ENCODE measurements around the gene DPH6. TPM values are rescaled to one million over a fixed set of nuclear protein-coding genes. Genes with fewer than 3 reads are reported as not detected.

The DPH6 gene
- total RNA-seq, 1 donor from 2014 or later, result 41.1 TPM

- Histone ChIP-seq H3F3A (ENCODE audit: low read depth) (peaks cover 50% of the 10 kb centered on the region), H3K4me3 (peak overlapping the region; percentile 68), H2AFZ (replicated peaks) (peak overlapping the region; percentile 89), H3K9ac (peak overlapping the region; percentile 49), H3K27ac (peak overlapping the region; percentile 98), H4K20me1 (ENCODE audit: low read depth) (no peaks in the 10 kb centered on the region), H3K36me3 (no peaks in the 10 kb centered on the region), H3K9me3 (ENCODE audit: low read depth) (no peaks in the 10 kb centered on the region), H3K79me2 (ENCODE audit: low read depth) (peaks cover 33% of the 10 kb centered on the region), H3K4me1 (peaks cover 42% of the 10 kb centered on the region), H3K27me3 (no peaks in the 10 kb centered on the region), H3K4me2 (peak overlapping the region; percentile 81)
- no peak for DNase-seq (ENCODE audit: low spot score)
- H3K27me3 Mint-ChIP-seq (ENCODE audit: insufficient read depth, low read depth), result peaks cover 4% of the 10 kb centered on the region
- H3K9me3 Mint-ChIP-seq, result no peaks in the 10 kb centered on the region
- peak overlapping the region; percentile 99 for H3K27ac Mint-ChIP-seq
- H3K4me1 Mint-ChIP-seq, result peaks cover 44% of the 10 kb centered on the region
- TF ChIP-seq CTCF (IDR thresholded peaks at IDR 0.05) (no peak), EZH2 (IDR thresholded peaks at IDR 0.05) (no peak), EZH2phosphoT487 (IDR thresholded peaks at IDR 0.05) (no peak)
- peak overlapping the region; percentile 99 for H3K4me3 Mint-ChIP-seq
- H3K36me3 Mint-ChIP-seq, result peaks cover 3% of the 10 kb centered on the region
These were observed 595 bp downstream of the DPH6 start for GRCh38 chr15:35545316-35545823.

- no peak overlapping the region for H2AFZ ChIP-seq (replicated peaks)
- no peaks in the 10 kb centered on the region for H3K9me3 ChIP-seq (ENCODE audit: low read depth)
- peaks cover 22% of the 10 kb centered on the region for H3K79me2 ChIP-seq (ENCODE audit: low read depth)
- TF ChIP-seq EZH2 (IDR thresholded peaks at IDR 0.05) (no peak), CTCF (IDR thresholded peaks at IDR 0.05) (no peak), EZH2phosphoT487 (IDR thresholded peaks at IDR 0.05) (no peak)
- no peak overlapping the region for H3K4me3 Mint-ChIP-seq
- peaks cover 2% of the 10 kb centered on the region for H3K36me3 Mint-ChIP-seq
- peaks cover 10% of the 10 kb centered on the region for H3K4me1 Mint-ChIP-seq
- H3K36me3 ChIP-seq, result no peaks in the 10 kb centered on the region
- no peak for DNase-seq (ENCODE audit: low spot score)
- H3K27me3 Mint-ChIP-seq (ENCODE audit: insufficient read depth, low read depth), result peaks cover 2% of the 10 kb centered on the region
- no peak overlapping the region for H3K4me2 ChIP-seq
- no peak overlapping the region for H3K27ac ChIP-seq
- H3K4me1 ChIP-seq, result peaks cover 7% of the 10 kb centered on the region
- H3K4me3 ChIP-seq, result no peak overlapping the region
- H3K9ac ChIP-seq, result no peak overlapping the region
- no peaks in the 10 kb centered on the region for H4K20me1 ChIP-seq (ENCODE audit: low read depth)
- no peak overlapping the region for H3K27ac Mint-ChIP-seq
- H3K27me3 ChIP-seq, result no peaks in the 10 kb centered on the region
- no peaks in the 10 kb centered on the region for H3K9me3 Mint-ChIP-seq
- peaks cover 6% of the 10 kb centered on the region for H3F3A ChIP-seq (ENCODE audit: low read depth)
These were observed 5.1 kb downstream of the DPH6 start for GRCh38 chr15:35540885-35541284.

GRCh38 chr15:35540021-35540420 lies 5.9 kb downstream of the DPH6 start:
- H3K9me3 Mint-ChIP-seq, result no peaks in the 10 kb centered on the region
- no peaks in the 10 kb centered on the region for H3K36me3 ChIP-seq
- no peaks in the 10 kb centered on the region for H3K27me3 Mint-ChIP-seq (ENCODE audit: insufficient read depth, low read depth)
- peaks cover 18% of the 10 kb centered on the region for H3K79me2 ChIP-seq (ENCODE audit: low read depth)
- H3K4me1 ChIP-seq, result peaks cover 7% of the 10 kb centered on the region
- H3K4me3 Mint-ChIP-seq, result no peak overlapping the region
- H3K36me3 Mint-ChIP-seq, result peaks cover 2% of the 10 kb centered on the region
- H4K20me1 ChIP-seq (ENCODE audit: low read depth), result no peaks in the 10 kb centered on the region
- DNase-seq (ENCODE audit: low spot score), result no peak
- H3K27ac Mint-ChIP-seq, result no peak overlapping the region
- no peak for TF ChIP-seq EZH2phosphoT487 (IDR thresholded peaks at IDR 0.05)
- TF ChIP-seq CTCF (IDR thresholded peaks at IDR 0.05), result no peak
- TF ChIP-seq EZH2 (IDR thresholded peaks at IDR 0.05), result no peak
- no peaks in the 10 kb centered on the region for H3K9me3 ChIP-seq (ENCODE audit: low read depth)
- no peak overlapping the region for H3K4me2 ChIP-seq
- no peak overlapping the region for H2AFZ ChIP-seq (replicated peaks)
- no peaks in the 10 kb centered on the region for H3K27me3 ChIP-seq
- no peak overlapping the region for H3K9ac ChIP-seq
- H3F3A ChIP-seq (ENCODE audit: low read depth), result no peaks in the 10 kb centered on the region
- H3K4me1 Mint-ChIP-seq, result peaks cover 5% of the 10 kb centered on the region
- no peak overlapping the region for H3K27ac ChIP-seq
- no peak overlapping the region for H3K4me3 ChIP-seq
